Measurements from ENCODE around the gene PSMB7.
"Not testable (repeated sequence)": the region's sequence is repeated elsewhere in the genome, so short reads cannot be mapped to it uniquely, and the experiment has no call there.

The PSMB7 gene

DNA sequence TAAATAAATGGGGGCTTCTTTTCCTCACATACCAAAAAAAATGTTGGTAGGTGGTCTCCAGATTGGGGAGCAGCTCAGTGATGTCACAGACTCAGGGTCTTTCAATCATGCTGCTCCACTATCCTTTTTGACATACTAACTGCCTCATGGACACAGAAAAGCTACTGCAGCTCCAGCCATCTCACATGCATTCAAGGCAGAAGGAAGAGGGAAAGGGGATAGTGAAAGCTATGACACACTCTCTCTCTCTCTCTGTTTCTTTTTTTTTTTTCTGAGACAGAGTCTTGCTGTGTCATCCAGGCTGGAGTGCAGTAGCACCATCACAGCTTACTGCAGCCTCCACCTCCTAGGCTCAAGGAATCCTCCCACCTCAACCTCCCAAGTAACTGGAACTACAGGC lies 27.1 kb upstream of the PSMB7 start:
- no peak for DNase-seq

- DNase-seq = no peak
Observed at GRCh38 chr9:124441291-124441690, 26.0 kb upstream of the PSMB7 start.

DNA sequence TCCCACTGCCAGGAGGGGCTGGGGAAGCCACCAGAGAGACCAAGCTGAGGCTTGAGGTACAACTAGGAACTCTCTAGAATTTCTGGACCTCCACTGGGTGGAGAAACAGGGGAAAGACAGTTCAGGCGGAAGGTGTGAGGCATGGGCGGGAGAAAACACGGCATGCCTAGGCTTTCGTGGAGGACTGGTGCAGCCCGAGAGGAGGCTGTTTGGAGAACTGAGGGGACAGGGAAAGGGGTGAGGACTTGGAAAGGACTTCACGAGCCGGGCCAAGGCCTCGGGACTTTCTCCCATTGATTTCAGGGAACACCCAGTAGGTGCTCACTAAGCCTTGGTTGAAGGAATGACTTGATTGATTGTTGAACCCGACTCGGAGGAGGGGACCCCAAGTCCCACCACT lies 25.5 kb upstream of the PSMB7 start:
- DNase-seq = no peak

GRCh38 chr9:124439686-124440243 lies 24.5 kb upstream of the PSMB7 start:
- DNase-seq = no peak

DNA sequence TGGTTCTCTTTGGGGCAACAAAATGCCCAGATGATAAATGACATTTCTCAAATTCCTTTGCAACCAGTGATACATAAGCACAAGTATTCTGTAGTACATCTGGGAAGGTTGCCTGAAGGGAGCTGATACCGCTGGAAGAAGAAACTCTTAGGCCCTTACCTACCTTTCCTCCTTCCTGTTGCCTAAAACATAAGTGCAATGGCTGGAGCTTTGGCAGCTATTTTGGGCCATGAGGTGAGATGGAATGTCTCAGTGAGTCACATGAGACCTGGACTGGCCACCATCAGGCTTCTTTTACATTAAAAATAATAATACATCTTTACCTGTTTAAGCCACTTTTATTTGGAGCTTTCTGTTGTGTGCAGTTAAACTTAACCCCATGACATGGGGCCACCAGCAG lies 23.8 kb upstream of the PSMB7 start:
- no peak for DNase-seq

DNA sequence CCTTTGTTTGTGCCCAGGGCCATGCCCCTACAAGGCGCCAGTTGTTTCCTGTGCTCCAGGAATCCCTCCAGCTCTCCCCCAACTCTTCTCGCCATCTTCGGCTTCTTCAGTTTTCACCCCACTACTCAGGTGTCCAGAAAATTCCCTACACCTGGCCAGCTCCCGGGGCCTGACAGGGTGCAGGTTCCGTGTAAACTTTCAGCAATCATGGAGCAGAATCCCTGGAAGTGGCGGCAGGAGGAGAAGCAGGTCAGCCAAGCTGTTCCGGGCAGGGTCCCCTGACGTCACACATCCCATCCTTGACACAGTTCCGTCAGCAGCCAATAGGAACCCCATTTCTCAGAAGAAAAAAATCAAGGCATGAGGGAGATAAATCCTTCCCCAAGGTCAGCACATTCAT lies 22.8 kb upstream of the PSMB7 start:
- DNase-seq = no peak

- no peak for DNase-seq
Observed at GRCh38 chr9:124437086-124437485, 21.8 kb upstream of the PSMB7 start.

- no peak for DNase-seq
Observed at GRCh38 chr9:124436320-124436719, 21.1 kb upstream of the PSMB7 start.

DNA sequence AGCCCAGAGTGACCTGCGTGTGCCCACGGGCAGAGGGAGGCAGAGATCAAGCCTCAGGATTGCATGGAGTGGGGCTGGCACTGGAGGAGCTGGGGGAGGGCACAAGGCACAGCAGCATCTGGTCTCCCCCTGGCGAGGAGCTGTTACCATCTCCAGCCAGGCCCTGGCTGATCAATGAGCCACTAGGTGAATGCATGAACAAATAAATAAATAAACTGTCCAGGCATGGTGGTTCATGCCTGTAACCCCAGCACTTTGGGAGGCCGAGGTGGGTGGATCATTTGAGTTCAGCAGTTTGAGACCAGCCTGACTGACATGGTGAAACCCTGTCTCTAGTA lies 14.3 kb upstream of the PSMB7 start:
- no peak for DNase-seq

GRCh38 chr9:124428751-124429529 lies 13.7 kb upstream of the PSMB7 start:
- DNase-seq = no peak

- DNase-seq = no peak
Observed at GRCh38 chr9:124427281-124427680, 12.0 kb upstream of the PSMB7 start.

DNA sequence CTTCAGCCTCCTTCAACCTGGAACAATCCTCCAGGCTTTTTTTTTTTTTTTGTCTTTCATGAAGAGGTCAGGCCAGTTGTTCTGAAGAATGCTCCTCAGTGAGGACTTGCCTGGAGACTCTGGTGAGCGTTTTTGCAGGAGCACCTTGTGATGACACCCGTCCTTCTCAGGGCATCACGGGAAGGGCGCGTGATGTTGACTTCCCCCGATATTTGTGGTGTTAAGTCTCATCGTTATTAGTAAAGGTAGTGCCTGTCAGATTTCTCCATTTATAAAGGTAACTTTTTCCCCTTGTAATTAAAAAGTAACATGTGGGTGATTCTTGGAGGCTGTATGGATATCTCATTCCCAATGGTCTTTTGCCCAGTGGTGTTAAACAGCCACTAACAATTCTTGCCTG lies 11.1 kb upstream of the PSMB7 start:
- DNase-seq = no peak

DNA sequence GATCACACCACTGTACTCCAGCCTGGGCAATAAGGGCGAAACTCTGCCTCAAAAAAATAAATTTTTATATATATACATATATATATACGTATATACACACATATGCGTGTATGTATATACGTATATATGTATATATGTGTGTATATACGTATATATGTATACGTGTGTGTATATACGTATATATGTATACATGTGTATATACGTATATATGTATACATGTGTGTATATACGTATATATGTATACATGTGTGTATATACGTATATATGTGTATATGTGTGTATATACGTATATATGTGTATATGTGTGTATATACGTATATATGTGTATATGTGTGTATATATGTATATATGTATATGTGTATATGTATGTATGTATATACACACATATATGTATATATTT lies 10.5 kb upstream of the PSMB7 start:
- not testable (repeated sequence) for DNase-seq

DNA sequence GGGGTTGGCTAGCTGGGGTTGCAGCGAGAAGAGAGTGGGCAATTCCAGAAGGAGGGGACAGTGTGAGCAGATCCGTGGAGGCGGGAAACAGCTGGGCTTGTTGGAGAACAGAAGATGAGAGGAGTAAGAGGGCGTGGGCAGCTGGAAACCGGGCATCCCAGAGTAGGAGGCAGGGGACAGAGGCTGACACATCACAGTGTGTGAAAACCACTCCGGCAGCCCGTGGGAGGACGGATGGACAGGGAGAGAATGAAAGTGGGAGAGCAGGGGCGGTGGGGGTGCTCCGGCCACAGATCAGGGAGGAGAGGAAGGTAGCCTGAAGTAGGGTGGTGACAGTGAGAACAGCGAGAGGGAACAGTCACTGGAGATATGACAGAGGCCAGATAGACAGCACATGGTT lies 8.3 kb upstream of the PSMB7 start:
- DNase-seq = no peak

DNA sequence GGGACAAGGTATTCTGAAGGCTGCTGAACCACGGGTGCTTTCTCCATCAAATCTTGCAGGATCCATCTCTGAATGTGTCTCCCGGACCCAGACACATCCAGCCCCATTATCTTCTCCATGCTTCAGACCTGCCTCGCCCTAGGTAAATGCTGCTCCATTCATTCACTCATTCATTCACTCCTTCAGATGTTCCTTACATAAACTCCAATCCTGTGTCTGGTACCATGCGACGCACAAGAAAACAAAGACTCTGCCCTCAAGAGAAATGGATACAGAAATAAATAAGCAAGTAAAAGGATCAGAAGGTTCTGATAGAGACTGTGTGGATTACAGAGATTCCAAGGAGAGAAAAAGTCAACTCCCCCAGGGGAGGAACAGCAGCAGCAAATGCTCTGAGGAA lies 7.9 kb upstream of the PSMB7 start:
- DNase-seq = no peak

DNA sequence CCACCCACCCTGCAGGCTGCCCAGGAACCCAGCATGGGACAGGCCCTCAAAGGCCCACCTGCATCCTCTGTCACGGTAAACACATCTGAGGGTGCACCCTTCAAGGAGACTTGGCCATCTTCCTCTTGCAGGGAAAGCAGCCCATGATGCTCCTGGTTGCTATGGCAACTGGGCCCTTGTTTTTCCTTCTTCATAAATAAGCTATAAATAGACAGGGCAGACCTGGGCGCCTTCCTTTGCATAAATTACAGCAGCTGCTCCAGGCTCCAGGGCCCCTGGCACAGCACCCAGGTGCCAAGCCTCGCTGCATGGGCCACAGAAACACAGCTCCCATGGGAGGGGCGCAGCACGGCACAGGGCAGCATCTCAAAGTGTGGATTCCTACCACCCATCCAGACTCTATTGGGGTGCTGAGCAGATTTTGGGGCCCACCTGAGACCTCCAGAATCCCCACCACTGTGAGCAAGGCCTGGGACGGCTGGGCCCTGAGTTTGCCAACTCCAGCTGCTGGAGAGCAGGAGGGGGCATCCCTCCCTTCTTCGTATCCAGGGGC lies 5.8 kb upstream of the PSMB7 start:
- no peak for DNase-seq

DNA sequence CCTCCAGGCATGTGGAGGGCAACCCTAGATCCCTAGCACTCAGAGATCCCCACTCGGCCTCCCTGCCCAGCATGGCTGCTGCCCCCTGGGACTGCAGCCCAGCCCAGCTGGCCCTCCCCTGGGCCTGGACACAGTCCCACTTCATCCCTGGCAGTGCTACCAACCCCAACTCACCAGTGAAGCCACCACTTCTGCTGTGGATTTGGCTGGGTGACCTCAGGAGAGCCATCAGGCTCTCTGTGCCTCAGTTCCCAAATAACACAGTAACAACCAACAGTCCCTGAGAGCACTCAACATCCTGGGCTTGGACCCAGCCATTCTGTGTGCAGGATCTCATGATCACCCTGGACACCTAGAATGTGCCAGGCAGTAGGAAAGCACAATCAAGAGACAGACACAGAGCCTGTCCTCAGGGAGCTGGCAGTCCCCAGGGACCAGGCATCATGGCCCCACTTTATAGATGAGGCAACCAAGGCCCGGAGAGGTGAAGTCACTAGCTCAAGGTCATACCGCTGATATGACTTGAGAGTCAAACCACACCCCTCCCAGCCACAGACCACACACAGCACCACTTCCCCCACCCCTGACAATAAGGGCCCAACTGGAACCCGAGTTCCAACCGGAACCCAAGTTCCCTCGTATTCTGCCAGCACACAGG lies 4.7 kb upstream of the PSMB7 start:
- DNase-seq = no peak

- DNase-seq = no peak
Observed at GRCh38 chr9:124415852-124416484, 726 bp upstream of the PSMB7 start.

DNA sequence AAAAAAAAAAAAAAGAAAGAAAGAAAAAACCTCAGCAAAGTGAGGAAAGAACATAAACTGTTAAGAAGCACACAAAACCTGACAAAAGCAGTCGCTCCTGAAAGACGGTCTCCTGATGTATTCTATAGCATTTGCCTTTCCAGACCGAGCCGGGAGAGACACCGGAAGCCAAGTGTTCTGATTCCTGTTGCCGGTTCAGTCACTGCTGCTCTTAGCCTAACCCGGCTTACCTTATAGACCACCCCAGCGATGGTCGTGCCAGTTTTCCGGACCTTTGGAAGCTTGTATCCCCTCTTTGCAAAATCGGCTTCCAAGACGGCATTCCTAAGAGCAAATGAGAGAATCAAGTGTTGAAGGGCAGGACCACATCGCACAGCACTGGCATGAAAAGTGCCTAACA lies 630 bp downstream of the PSMB7 start:
- DNase-seq = no peak

GRCh38 chr9:124412228-124412575 lies 3.0 kb downstream of the PSMB7 start:
- no peak for DNase-seq

DNA sequence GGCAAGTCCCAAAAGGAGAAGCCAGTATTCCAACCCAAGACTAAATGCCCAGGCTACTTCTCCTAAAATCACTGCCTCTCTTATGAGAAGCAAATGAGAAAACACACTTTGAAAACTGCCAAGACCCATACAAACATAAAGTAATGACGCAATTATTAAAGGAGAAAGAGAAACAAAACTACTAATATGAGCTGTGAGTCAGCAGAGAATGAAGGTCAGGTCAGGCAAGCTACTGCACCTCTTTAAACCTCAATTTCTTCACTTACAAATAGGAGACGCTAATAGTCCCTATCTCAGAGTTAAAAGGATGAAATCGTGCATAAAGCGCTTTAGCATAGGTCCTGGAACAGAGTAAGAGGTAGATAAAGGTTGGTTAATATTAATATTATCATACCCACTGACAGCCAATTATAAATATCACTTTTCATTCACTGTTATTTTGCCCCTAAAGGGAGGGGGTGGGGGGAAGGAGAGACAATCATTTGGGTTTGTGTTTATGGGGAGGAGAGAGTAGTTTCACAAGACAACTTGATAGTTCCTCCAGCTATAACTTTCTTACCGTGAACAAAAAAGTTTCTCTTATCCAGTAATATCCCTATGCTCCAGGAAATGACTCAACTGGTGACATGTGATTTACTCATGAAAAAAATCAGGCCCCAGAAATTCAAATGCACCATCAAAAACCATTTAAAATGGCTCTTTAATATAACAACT lies 3.6 kb downstream of the PSMB7 start:
- DNase-seq = no peak

DNA sequence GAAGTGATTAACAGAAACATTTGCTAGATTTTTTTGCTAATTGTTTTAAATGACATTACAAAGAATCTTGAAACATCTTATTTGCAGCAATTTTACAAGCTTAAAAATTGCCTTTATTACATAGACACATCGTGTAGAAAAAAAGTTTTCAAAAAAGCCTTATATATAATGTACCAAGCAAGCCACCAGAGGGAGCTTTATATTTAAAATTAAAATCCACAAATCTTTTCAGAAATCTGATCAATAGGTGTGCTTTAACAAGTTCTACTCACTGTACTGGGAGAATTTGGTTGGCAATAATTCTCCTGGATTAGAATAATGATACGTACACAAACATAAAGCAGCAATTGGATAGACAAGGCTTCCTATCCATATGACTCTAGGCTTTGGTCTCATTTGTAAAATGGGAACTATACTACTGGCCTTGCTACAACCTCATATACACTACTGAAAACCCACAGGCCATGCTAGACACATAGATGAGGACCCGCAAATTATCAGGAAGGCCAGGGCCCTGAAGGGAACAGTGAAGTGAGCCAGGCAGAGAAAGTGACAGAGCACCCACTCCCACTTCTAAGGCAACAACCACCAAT lies 4.8 kb downstream of the PSMB7 start:
- DNase-seq = no peak

- DNase-seq = no peak
Observed at GRCh38 chr9:124409410-124409809, 5.8 kb downstream of the PSMB7 start.

Data from NK-92 treated with Interleukin-12 subunit alpha and Interleukin-12 subunit beta, amount 100 ng/mL, for 24 hours (cell line).